Caco-2 (cell line): ENCODE measurements around the gene OR8D1. TPM values are rescaled to one million over a fixed set of nuclear protein-coding genes. Genes with fewer than 3 reads are reported as not detected.

Source experiments
- BruUV-seq: library from RNA; stranded (reverse); fragments of 400-500 nt; replicated peaks from 2 replicates; lab custom pipeline; 2021; lab: Mats Ljungman, UMichigan
- CTCF ChIA-PET: fragments of 300-600 bp; sonication (Branson Sonifier 250); formaldehyde crosslinking; loops from one replicate; lab custom pipeline; 2022; ENCODE audit warnings: antibody characterized with exemption; lab: Charles Lee
- POLR2A ChIA-PET: fragments of 300-600 bp; sonication (Branson Sonifier 250); formaldehyde crosslinking; loops from one replicate; lab custom pipeline; 2022; ENCODE audit warnings: antibody characterized with exemption; lab: Charles Lee
- DNase-seq, 2 experiments: peaks; one replicate each; pipeline versions ENCODE4 v3.0.0 to v3.0.0-alpha.2; 2020 to 2022
- H3K27me3 ChIP-seq: replicated peaks from 2 replicates; pipeline ENCODE4 v1.6.0; 2011; ENCODE audit warnings: low read length; ENCODE audit not compliant: control insufficient read depth, insufficient read depth
- H3K36me3 ChIP-seq: 2 replicates; pipeline ENCODE4 v1.5.1; 2011; ENCODE audit warnings: low read length; ENCODE audit not compliant: control insufficient read depth, insufficient read depth
- H3K4me1 ChIP-seq: fragments of 250-450 bp; sonication (Bioruptor Pico); 2 replicates; pipeline ENCODE4 v1.5.1; 2020; ENCODE audit warnings: mild to moderate bottlenecking
- H3K4me3 ChIP-seq: 2 replicates; pipeline ENCODE4 v1.5.1; 2011; ENCODE audit warnings: low read depth, mild to moderate bottlenecking, control low read depth, low read length
- H3K9me3 ChIP-seq: fragments of 250-450 bp; sonication (Bioruptor Pico); 2 replicates; pipeline ENCODE4 v1.5.1; 2020; ENCODE audit warnings: mild to moderate bottlenecking, moderate library complexity
- H3K27ac Mint-ChIP-seq: one replicate; pipeline ENCODE4 v1.8.0; 2022; ENCODE audit warnings: mixed read lengths; ENCODE audit not compliant: unreplicated experiment
- H3K27me3 Mint-ChIP-seq: one replicate; pipeline ENCODE4 v1.8.0; 2022; ENCODE audit warnings: mixed read lengths; ENCODE audit not compliant: insufficient read depth, unreplicated experiment
- H3K36me3 Mint-ChIP-seq: one replicate; pipeline ENCODE4 v1.8.0; 2022; ENCODE audit warnings: mild to moderate bottlenecking, mixed read lengths; ENCODE audit not compliant: insufficient read depth, unreplicated experiment
- H3K4me1 Mint-ChIP-seq: one replicate; pipeline ENCODE4 v1.8.0; 2022; ENCODE audit warnings: low read depth, mixed read lengths; ENCODE audit not compliant: unreplicated experiment
- H3K4me3 Mint-ChIP-seq: one replicate; pipeline ENCODE4 v1.8.0; 2022; ENCODE audit warnings: mild to moderate bottlenecking, moderate library complexity, mixed read lengths; ENCODE audit not compliant: unreplicated experiment
- H3K9me3 Mint-ChIP-seq: one replicate; pipeline ENCODE4 v1.8.0; 2022; ENCODE audit warnings: mixed read lengths; ENCODE audit not compliant: unreplicated experiment
- CTCF ChIP-seq, 2 experiments: fragments of 200-600 bp in 1 of 2; IDR thresholded peaks; 1 replicate in 1 of 2; 2 replicates in 1 of 2; pipeline versions ENCODE4 v1.5.1 to v1.8.0; 2011 to 2022; ENCODE audit warnings: antibody characterized with exemption in 1 of 2, control low read depth in 1 of 2, inconsistent platforms in 1 of 2, low read depth in 1 of 2, low read length in 1 of 2, mild to moderate bottlenecking in 1 of 2, moderate library complexity in 1 of 2; ENCODE audit not compliant: insufficient read depth in 1 of 2, severe bottlenecking in 1 of 2, unreplicated experiment in 1 of 2
- intact Hi-C: fragments of 100-400 bp; cut with micrococcal nuclease; formaldehyde crosslinking; loops from one replicate; pipeline ENCODE4 v1.10.0; 2022; ENCODE audit not compliant: unreplicated experiment
- total RNA-seq: library from RNA; stranded (reverse); gene quantifications from 2 replicates; pipeline ENCODE4 v1.2.3, GENCODE V29; 2022

The OR8D1 gene
- total RNA-seq, 1 experiment from 2014 or later: not detected

GRCh38 chr11:124310721-124311120 is 3.0 kb downstream of the OR8D1 start:
- H3K4me3 Mint-ChIP-seq: no peak overlapping the region
- BruUV-seq: no TSS peak
- Histone ChIP-seq H3K27me3 (0 out of 2 replicates have a peak, but pooled peaks cover 3% of the 10 kb centered on the region), H3K9me3 (no peaks in the 10 kb centered on the region), H3K4me3 (no peak overlapping the region), H3K36me3 (no peaks in the 10 kb centered on the region), H3K4me1 (no peaks in the 10 kb centered on the region)
- DNase-seq: no peak
- H3K27me3 Mint-ChIP-seq: peaks cover 29% of the 10 kb centered on the region
- ChIA-PET CTCF (no interaction called here), POLR2A (no interaction called here)
- H3K4me1 Mint-ChIP-seq: no peaks in the 10 kb centered on the region
- intact Hi-C loops: no loop called here
- no peak for TF ChIP-seq CTCF (IDR thresholded peaks at IDR 0.05; ENCODE audit: insufficient read depth in 1 of 2, low read depth in 1 of 2, low read length in 1 of 2, severe bottlenecking in 1 of 2, unreplicated experiment in 1 of 2)
- H3K9me3 Mint-ChIP-seq: no peaks in the 10 kb centered on the region
- H3K36me3 Mint-ChIP-seq: no peaks in the 10 kb centered on the region
- H3K27ac Mint-ChIP-seq: no peak overlapping the region

GRCh38 chr11:124307093-124307492 is 6.7 kb downstream of the OR8D1 start:
- H3K27me3 ChIP-seq: 0 out of 2 replicates have a peak, but pooled peaks cover 3% of the 10 kb centered on the region

GRCh38 chr11:124302347-124303125 is 11.2 kb downstream of the OR8D1 start:
- Histone ChIP-seq H3K4me3 (no peak overlapping the region), H3K27me3 (no peaks in the 10 kb centered on the region), H3K36me3 (no peaks in the 10 kb centered on the region), H3K4me1 (no peaks in the 10 kb centered on the region; the same call in 1 of the 2 replicates), H3K9me3 (no peaks in the 10 kb centered on the region)
- no peaks in the 10 kb centered on the region for H3K4me1 Mint-ChIP-seq
- no peaks in the 10 kb centered on the region for H3K9me3 Mint-ChIP-seq
- H3K36me3 Mint-ChIP-seq: no peaks in the 10 kb centered on the region
- intact Hi-C loops: loop anchor here (5.0 kb wide), 1 partner anchor 1670 kb away; no protein-coding TSS in a partner anchor
- ChIA-PET CTCF (no interaction called here), POLR2A (no interaction called here)
- no peak overlapping the region for H3K27ac Mint-ChIP-seq
- TF ChIP-seq CTCF (IDR thresholded peaks at IDR 0.05; ENCODE audit: insufficient read depth in 1 of 2, low read depth in 1 of 2, low read length in 1 of 2, severe bottlenecking in 1 of 2, unreplicated experiment in 1 of 2): no peak
- peaks cover 20% of the 10 kb centered on the region for H3K27me3 Mint-ChIP-seq
- no TSS peak for BruUV-seq
- H3K4me3 Mint-ChIP-seq: no peak overlapping the region
- DNase-seq: no peak

More at GRCh38 chr11:124307093-124307492, 6.7 kb downstream of the OR8D1 start:
- CTCF ChIA-PET: no interaction called here
- no peaks in the 10 kb centered on the region for H3K36me3 Mint-ChIP-seq
- Histone ChIP-seq H3K4me3 (no peak overlapping the region), H3K9me3 (no peaks in the 10 kb centered on the region), H3K4me1 (no peaks in the 10 kb centered on the region), H3K36me3 (no peaks in the 10 kb centered on the region)
- BruUV-seq: no TSS peak
- no peak for DNase-seq
- intact Hi-C loops: no loop called here
- no peaks in the 10 kb centered on the region for H3K4me1 Mint-ChIP-seq
- POLR2A ChIA-PET: no interaction called here
- peaks cover 22% of the 10 kb centered on the region for H3K27me3 Mint-ChIP-seq
- TF ChIP-seq CTCF (IDR thresholded peaks at IDR 0.05; ENCODE audit: insufficient read depth in 1 of 2, low read depth in 1 of 2, low read length in 1 of 2, severe bottlenecking in 1 of 2, unreplicated experiment in 1 of 2): no peak
- no peak overlapping the region for H3K4me3 Mint-ChIP-seq
- H3K27ac Mint-ChIP-seq: no peak overlapping the region
- H3K9me3 Mint-ChIP-seq: no peaks in the 10 kb centered on the region
